A549 (cell line): ENCODE measurements around the gene DDX1. TPM values are rescaled to one million over a fixed set of nuclear protein-coding genes. Genes with fewer than 3 reads are reported as not detected.

Experiments used
- ATAC-seq, 2 experiments: fragments of 200-7000 bp in 1 of 2; fragments of >200 bp in 1 of 2; cut with Nextera tagmentation in 1 of 2; cut with Tn5 transposase in 1 of 2; 3 replicates each; pipeline versions ENCODE4 v1.8.0 to v1.9.1; 2018 to 2020; ENCODE audit warnings: mild to moderate bottlenecking in 1 of 2, moderate library complexity in 1 of 2
- CTCF ChIA-PET: fragments of 300-600 bp; sonication (Branson Sonifier 250); formaldehyde crosslinking; extraction: SDS; loops from one replicate; lab custom pipeline; 2021; ENCODE audit warnings: antibody characterized with exemption, inconsistent platforms; lab: Yijun Ruan, JAX
- POLR2A ChIA-PET: fragments of 350-600 bp; formaldehyde crosslinking; extraction: SDS; loops from one replicate; lab custom pipeline; 2021; ENCODE audit warnings: antibody characterized with exemption, inconsistent platforms; lab: Yijun Ruan, JAX
- DNase-seq, 2 experiments: peaks; one replicate each; pipeline versions ENCODE4 v3.0.0 to v3.0.0-alpha.2; 2011 to 2016; ENCODE audit warnings: low read depth in 1 of 2, low spot score in 1 of 2
- FAIRE-seq: peaks from 2 replicates; lab custom pipeline; 2011; peaks lifted over from hg19 to GRCh38; lab: Jason Lieb, UNC
- H3K27ac ChIP-seq, 2 experiments: fragments of >200 bp; sonication (Bioruptor Twin); formaldehyde crosslinking; 3 replicates each; pipeline ENCODE4 v1.5.1; 2016 to 2017
- H3K4me1 ChIP-seq: fragments of >200 bp; sonication (Bioruptor Twin); formaldehyde crosslinking; 3 replicates; pipeline ENCODE4 v1.6.1; 2016
- H3K4me2 ChIP-seq: fragments of >200 bp; sonication (Bioruptor Twin); formaldehyde crosslinking; 3 replicates; pipeline ENCODE4 v1.6.1; 2016
- H3K4me3 ChIP-seq: fragments of >200 bp; sonication (Bioruptor Twin); formaldehyde crosslinking; 3 replicates; pipeline ENCODE4 v1.5.1; 2016
- H3K9me3 ChIP-seq: fragments of >200 bp; sonication (Bioruptor Twin); formaldehyde crosslinking; 3 replicates; pipeline ENCODE4 v1.6.1; 2016
- BHLHE40 ChIP-seq: IDR thresholded peaks from 2 replicates; pipeline ENCODE4 v1.6.1; 2012; ENCODE audit warnings: low read depth, low read length, inconsistent platforms
- CHD2 ChIP-seq: fragments of 150-350 bp; IDR thresholded peaks from 2 replicates; pipeline ENCODE4 v1.6.1; 2014; ENCODE audit warnings: low read length; ENCODE audit not compliant: partially characterized antibody
- CTCF ChIP-seq: fragments of >200 bp; sonication (Bioruptor Twin); formaldehyde crosslinking; IDR thresholded peaks from 3 replicates; pipeline ENCODE4 v1.5.1; 2016
- E2F6 ChIP-seq: IDR thresholded peaks from 2 replicates; pipeline ENCODE4 v1.6.1; 2012; ENCODE audit warnings: low read depth, borderline replicate concordance
- FOXS1 ChIP-seq: fragments of 250-450 bp; sonication (Bioruptor Pico); IDR thresholded peaks from 2 replicates; pipeline ENCODE4 v1.5.0; 2020; ENCODE audit warnings: mild to moderate bottlenecking, moderate library complexity
- HOXA7 ChIP-seq: fragments of 250-450 bp; sonication (Bioruptor Pico); IDR thresholded peaks from 2 replicates; pipeline ENCODE4 v1.5.0; 2020; ENCODE audit warnings: mild to moderate bottlenecking, moderate library complexity
- JUN ChIP-seq, 2 experiments: fragments of >200 bp; sonication (Bioruptor Twin); formaldehyde crosslinking; IDR thresholded peaks; 2 replicates in 1 of 2; 3 replicates in 1 of 2; pipeline ENCODE4 v1.6.1; 2016 to 2017
- KDM1A ChIP-seq: fragments of 200-600 bp; sonication (generic); IDR thresholded peaks from 2 replicates; pipeline ENCODE4 v1.6.1; 2016; ENCODE audit warnings: low read depth, mild to moderate bottlenecking
- KDM5A ChIP-seq: fragments of 200-600 bp; sonication (generic); IDR thresholded peaks from 2 replicates; pipeline ENCODE4 v1.6.1; 2016; ENCODE audit warnings: antibody characterized with exemption, mild to moderate bottlenecking
- MAFK ChIP-seq: fragments of 450-650 bp; IDR thresholded peaks from 2 replicates; pipeline ENCODE4 v1.6.1; 2014; ENCODE audit not compliant: partially characterized antibody
- NFE2L2 ChIP-seq: fragments of 150-350 bp; conservative IDR thresholded peaks from 2 replicates; pipeline ENCODE4 v1.6.1; 2014; ENCODE audit warnings: low read length
- NR3C1 ChIP-seq: fragments of >200 bp; sonication (Bioruptor Twin); formaldehyde crosslinking; IDR thresholded peaks from 3 replicates; pipeline ENCODE4 v1.6.1; 2017
- POLR2A ChIP-seq: IDR thresholded peaks from 2 replicates; pipeline ENCODE4 v1.6.1; 2012; ENCODE audit warnings: mild to moderate bottlenecking, low read length
- POLR2AphosphoS2 ChIP-seq: conservative IDR thresholded peaks from 2 replicates; pipeline ENCODE4 v1.6.1; 2012; ENCODE audit warnings: low read length, improper control_type of control experiment, inconsistent platforms
- RAD21 ChIP-seq, 2 experiments: fragments of >200 bp in 1 of 2; sonication (Bioruptor Twin) in 1 of 2; formaldehyde crosslinking in 1 of 2; IDR thresholded peaks in 1 of 2; conservative IDR thresholded peaks in 1 of 2; 2 replicates in 1 of 2; 3 replicates in 1 of 2; pipeline ENCODE4 v1.6.1; 2012 to 2018; ENCODE audit warnings: inconsistent platforms in 1 of 2
- TFCP2L1 ChIP-seq: fragments of 250-450 bp; sonication (Bioruptor Pico); IDR thresholded peaks from 2 replicates; pipeline ENCODE4 v1.5.0; 2021; ENCODE audit warnings: mild to moderate bottlenecking
- ZC3H11A ChIP-seq: fragments of 450-650 bp; IDR thresholded peaks from 2 replicates; pipeline ENCODE4 v1.6.1; 2014; ENCODE audit warnings: antibody characterized with exemption, mild to moderate bottlenecking
- WGBS: methylation state at CpG from one replicate; pipeline ENCODE4 v1.1.6; 2017; ENCODE audit errors: missing lambda C conversion rate; 5-methylcytosine and 5-hydroxymethylcytosine counted together
- polyA plus RNA-seq, 4 experiments: library from polyadenylated mRNA; depleted of rRNA in 3 of 4; stranded (reverse); fragments of >200 nt; fragmentation: RNase III in 1 of 4; extraction: RNeasy Plus Mini Kit Qiagen cat#74134 plus additional on column Dnase treatment in 1 of 4; gene quantifications; 2 replicates in 3 of 4; 3 replicates in 1 of 4; pipeline ENCODE4 v1.2.3, GENCODE V29; 2011 to 2017
- TF ChIP-seq, protein P1 (sequence below): fragments of 250-450 bp; sonication (Bioruptor Pico); IDR thresholded peaks from 2 replicates; pipeline ENCODE4 v1.5.0; 2020; ENCODE audit warnings: low read depth, mild to moderate bottlenecking, moderate library complexity
- TF ChIP-seq, protein P2 (sequence below): fragments of >200 bp; sonication (Bioruptor Twin); formaldehyde crosslinking; IDR thresholded peaks from 3 replicates; pipeline ENCODE4 v1.6.1; 2016

Gene DDX1
- polyA plus RNA-seq, 2 of the 4 experiments (the other 2 are of a cell fraction) = 157 to 214 TPM

- TF ChIP-seq KDM1A (no peak), CTCF (no peak), NR3C1 (no peak), JUN (IDR thresholded peaks at IDR 0.05) (no peak), RAD21 (conservative IDR thresholded peaks at IDR 0.05 in 1 of 2, IDR thresholded peaks at IDR 0.05 in 1 of 2) (no peak), CHD2 (no peak)
- TF ChIP-seq, protein P1, sequence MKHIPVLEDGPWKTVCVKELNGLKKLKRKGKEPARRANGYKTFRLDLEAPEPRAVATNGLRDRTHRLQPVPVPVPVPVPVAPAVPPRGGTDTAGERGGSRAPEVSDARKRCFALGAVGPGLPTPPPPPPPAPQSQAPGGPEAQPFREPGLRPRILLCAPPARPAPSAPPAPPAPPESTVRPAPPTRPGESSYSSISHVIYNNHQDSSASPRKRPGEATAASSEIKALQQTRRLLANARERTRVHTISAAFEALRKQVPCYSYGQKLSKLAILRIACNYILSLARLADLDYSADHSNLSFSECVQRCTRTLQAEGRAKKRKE = no peak
- FAIRE-seq (no peak), DNase-seq (no peak), ATAC-seq (no peak)
- no peak overlapping the region for H3K4me3 ChIP-seq
- ChIA-PET CTCF (interaction anchor here (0.7 kb wide), 1 partner anchor 16 kb away, joined by 3 read pairs; no protein-coding TSS in a partner anchor), POLR2A (no interaction called here)
- no peak overlapping the region for H3K4me2 ChIP-seq
- H3K9me3 ChIP-seq = no peaks in the 10 kb centered on the region
- 84% methylated on average over 2 of the region's 2 CpGs for WGBS
- H3K4me1 ChIP-seq = no peaks in the 10 kb centered on the region
- no peak overlapping the region for H3K27ac ChIP-seq
These were observed 47.4 kb upstream of the DDX1 start for GRCh38 chr2:15544227-15544626.

DNA sequence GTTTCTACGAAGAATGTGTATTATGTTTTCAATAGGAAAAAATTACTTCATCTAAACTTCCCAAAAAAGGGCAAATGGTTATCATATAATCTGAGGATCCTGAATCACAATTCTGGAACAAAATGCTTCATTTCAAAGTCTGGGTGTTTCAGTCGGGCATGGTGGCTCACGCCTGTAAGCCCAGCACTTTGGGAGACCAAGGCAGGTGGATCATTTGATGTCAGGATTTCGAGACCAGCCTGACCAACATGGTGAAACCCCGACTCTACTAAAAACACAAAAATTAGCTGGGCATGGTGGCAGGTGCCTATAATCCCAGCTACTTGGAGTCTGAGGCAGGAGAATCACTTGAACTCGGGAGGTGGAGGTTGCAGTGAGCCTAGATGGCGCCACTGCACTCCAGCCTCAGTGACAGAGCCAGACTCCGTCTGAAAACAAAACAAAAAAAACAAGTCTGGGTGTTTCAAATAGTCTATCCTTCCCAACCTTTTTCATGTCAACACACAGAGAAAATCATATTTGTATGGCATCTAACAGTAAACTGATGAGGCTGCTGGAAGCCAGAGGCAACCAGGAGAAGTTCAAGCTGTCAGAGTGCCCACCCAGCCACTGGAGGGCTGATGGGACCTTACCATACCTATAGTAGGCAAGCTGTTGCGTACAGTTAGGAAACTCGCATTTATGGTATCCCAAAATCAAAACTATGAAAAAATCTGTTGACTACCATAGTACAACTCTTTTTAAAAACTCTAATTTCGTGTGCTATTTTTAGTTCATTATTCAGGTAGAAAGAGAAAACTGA is 45.2 kb upstream of the DDX1 start:
- TF ChIP-seq RAD21 (conservative IDR thresholded peaks at IDR 0.05 in 1 of 2, IDR thresholded peaks at IDR 0.05 in 1 of 2) (no peak), CTCF (peak; percentile 62)
- no peak overlapping the region for H3K27ac ChIP-seq
- ATAC-seq (peak in 1 of 2 experiments; percentile 75; a peak in 4 of 6 replicates), FAIRE-seq (no peak), DNase-seq (no peak)
- CTCF ChIA-PET = interaction anchor here (0.8 to 3.9 kb wide), 11 partner anchors 8 to 312 kb away, joined by 3 to 28 read pairs (median 5); partner anchors contain the start of gene NBAS
- H3K4me2 ChIP-seq = no peak overlapping the region
- no peaks in the 10 kb centered on the region for H3K9me3 ChIP-seq
- POLR2A ChIA-PET = no interaction called here
- H3K4me3 ChIP-seq = no peak overlapping the region
- no peaks in the 10 kb centered on the region for H3K4me1 ChIP-seq
- 80% methylated on average over 11 of the region's 11 CpGs for WGBS

DNA sequence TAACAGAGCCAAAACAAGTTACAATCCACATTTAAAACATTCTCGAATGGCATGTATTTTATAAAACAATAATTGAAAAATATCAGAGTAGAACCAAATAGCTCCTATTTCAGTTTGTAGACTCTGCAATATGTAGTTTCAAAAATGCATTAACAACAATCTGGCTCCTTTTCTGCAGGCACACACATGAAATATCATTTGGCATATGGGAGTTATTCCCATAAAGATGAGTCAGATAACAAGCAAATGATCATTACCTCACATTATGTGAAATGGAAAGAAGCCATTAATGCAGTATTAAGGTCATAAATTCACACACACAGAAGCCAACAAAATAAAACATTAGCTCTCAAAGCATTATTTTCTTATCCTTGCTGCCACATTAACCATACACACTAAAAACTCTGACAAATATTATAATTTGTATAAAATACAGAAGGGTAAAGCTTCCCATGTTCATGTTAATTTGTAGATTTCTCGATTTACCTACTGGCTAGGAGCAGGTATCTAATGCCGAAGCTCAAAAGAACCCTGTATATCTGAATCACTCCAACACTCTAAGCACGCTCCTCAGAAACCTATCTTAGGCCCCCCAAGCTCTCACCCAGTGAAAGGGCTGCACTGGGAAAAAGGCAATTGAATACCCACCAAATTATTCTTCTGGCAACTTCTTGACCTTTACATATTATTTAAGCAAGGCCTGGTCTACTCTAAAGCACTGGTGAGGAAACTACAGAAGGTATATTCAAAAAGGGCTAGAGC is 44.4 kb upstream of the DDX1 start:
- DNase-seq (no peak), FAIRE-seq (no peak), ATAC-seq (no peak)
- CTCF ChIA-PET = interaction anchor here (0.8 to 3.9 kb wide), 9 partner anchors 9 to 313 kb away, joined by 3 to 28 read pairs (median 5); partner anchors contain the start of gene NBAS
- H3K9me3 ChIP-seq = no peaks in the 10 kb centered on the region
- H3K4me3 ChIP-seq = no peak overlapping the region
- no peak overlapping the region for H3K4me2 ChIP-seq
- POLR2A ChIA-PET = no interaction called here
- WGBS = 93% methylated on average over 4 of the region's 4 CpGs
- no peak overlapping the region for H3K27ac ChIP-seq
- H3K4me1 ChIP-seq = no peaks in the 10 kb centered on the region
- TF ChIP-seq MAFK (no peak), FOXS1 (CRISPR knock-in tag) (no peak), ZC3H11A (no peak), JUN (IDR thresholded peaks at IDR 0.05) (no peak), KDM5A (no peak), NFE2L2 (no peak), NR3C1 (no peak), BHLHE40 (no peak), POLR2A (no peak), POLR2AphosphoS2 (no peak), HOXA7 (CRISPR knock-in tag) (no peak), E2F6 (no peak), TFCP2L1 (CRISPR knock-in tag) (no peak), CTCF (no peak)
- TF ChIP-seq, protein P1 = no peak
- TF ChIP-seq, protein P2, sequence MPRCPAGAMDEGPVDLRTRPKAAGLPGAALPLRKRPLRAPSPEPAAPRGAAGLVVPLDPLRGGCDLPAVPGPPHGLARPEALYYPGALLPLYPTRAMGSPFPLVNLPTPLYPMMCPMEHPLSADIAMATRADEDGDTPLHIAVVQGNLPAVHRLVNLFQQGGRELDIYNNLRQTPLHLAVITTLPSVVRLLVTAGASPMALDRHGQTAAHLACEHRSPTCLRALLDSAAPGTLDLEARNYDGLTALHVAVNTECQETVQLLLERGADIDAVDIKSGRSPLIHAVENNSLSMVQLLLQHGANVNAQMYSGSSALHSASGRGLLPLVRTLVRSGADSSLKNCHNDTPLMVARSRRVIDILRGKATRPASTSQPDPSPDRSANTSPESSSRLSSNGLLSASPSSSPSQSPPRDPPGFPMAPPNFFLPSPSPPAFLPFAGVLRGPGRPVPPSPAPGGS = no peak
